HUDEP-2 (cell line): ENCODE measurements around the gene CASP14.
"Not testable (repeated sequence)": the region's sequence is repeated elsewhere in the genome, so short reads cannot be mapped to it uniquely, and the experiment has no call there.

Experiments used
- DNase-seq, 76 experiments: peaks; one replicate each; lab custom pipeline; 2025; ENCODE audit not compliant: unreplicated experiment in 76 of 76; lab: John Stamatoyannopoulos, UW

CASP14 gene

GRCh38 chr19:15070386-15070785 is 21.1 kb downstream of the CASP14 start:
- DNase-seq, result not testable (repeated sequence)

DNA sequence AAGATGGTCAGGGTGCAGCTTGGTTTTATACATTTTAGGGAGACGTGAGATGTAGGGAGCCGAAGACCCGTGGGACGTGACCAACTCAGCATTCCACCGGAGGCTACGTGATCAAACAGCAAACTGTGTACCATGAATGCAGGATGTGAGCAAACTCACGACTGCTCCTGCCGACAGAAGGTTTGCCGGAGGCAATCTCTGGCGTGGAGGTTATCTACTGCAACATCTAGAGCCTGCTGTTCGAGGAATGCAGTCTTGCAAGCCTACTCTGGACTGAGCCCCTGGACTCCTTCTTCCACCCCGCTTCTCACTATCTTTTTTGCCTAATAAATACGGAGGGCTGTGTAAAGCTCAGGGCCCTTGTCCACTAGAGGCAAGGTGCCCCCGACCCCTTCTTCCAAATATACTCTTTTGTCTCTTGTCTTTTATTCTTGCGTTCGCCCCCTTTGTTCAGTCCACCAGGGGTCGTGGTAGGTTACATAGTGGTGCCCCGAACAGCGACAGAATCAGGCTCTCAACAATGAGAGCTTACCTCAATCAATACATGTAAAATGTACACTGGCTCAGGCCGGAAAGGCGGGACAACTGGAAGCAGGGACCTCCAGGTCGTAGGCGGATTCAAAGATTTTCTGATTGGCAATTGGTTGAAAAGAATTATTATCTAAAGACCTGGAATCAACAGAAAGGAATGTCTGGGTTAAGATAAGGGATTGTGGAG is 23.8 kb downstream of the CASP14 start:
- no peak for DNase-seq

GRCh38 chr19:15074371-15074770 is 25.1 kb downstream of the CASP14 start:
- DNase-seq, result no peak

GRCh38 chr19:15075806-15076205 is 26.5 kb downstream of the CASP14 start:
- DNase-seq, result no peak

GRCh38 chr19:15080002-15080401 is 30.7 kb downstream of the CASP14 start:
- peak in 3 of 76 experiments; percentile 6 to 31 (median 7) for DNase-seq

- no peak for DNase-seq
These were observed 32.6 kb downstream of the CASP14 start, which contains the start of gene OR1I1 for GRCh38 chr19:15081911-15082310. Gene OR1I1, plus strand, starts transcription at chr19:15082211. Its CDS starts 4,855 bp downstream, at chr19:15087066.

- DNase-seq, result no peak
These were observed 37.9 kb downstream of the CASP14 start for GRCh38 chr19:15087182-15087581.

- DNase-seq, result peak in 37 of 76 experiments; percentile 9 to 78 (median 43)
These were observed 42.9 kb downstream of the CASP14 start for GRCh38 chr19:15091918-15092753.

GRCh38 chr19:15093001-15093400 is 43.7 kb downstream of the CASP14 start:
- DNase-seq, result no peak

GRCh38 chr19:15096223-15096622 is 46.9 kb downstream of the CASP14 start:
- DNase-seq, result no peak

GRCh38 chr19:15097980-15098379 is 48.7 kb downstream of the CASP14 start:
- DNase-seq, result not testable (repeated sequence)

DNA sequence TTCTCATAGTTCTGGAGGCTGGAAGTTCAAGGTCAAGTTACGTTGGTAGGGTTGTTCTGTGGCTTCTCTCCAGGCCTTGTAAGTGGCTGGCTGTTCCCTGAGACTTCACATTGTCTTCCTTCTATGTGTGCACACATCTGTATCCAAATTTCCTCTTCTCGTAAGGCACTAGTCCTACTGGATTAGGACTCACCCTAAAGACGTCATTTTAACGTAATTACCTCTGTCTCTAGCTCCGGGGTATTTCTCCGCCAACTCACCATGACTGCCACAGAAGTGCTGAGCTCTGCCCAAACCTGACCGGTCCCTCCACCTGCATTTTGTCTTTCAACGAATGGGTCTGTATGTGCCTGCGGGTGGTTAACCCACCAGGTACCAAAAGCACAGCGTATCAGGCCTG is 49.2 kb downstream of the CASP14 start:
- DNase-seq, result no peak

GRCh38 chr19:15099017-15099582 is 49.8 kb downstream of the CASP14 start:
- DNase-seq, result no peak

GRCh38 chr19:15101479-15102082 is 52.3 kb downstream of the CASP14 start:
- DNase-seq, result peak in 46 of 76 experiments; percentile 8 to 67 (median 34)

DNA sequence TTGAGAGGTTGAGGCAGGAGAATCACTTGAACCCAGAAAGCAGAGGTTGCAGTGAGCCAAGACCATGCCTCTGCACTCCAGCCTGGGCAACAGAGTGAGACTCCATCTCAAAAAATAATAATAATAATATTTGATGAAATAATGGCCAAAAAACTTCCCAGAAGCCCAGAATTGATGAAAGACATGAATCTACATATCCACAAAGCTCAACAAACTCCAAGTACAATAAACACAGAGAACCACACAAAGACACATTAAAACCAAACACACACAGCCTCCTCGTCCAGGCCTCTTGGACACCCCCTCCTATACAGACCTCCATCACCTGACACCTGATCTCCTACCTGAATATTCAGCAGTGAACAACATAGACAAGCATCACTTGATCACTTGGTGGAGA is 54.7 kb downstream of the CASP14 start:
- no peak for DNase-seq

DNA sequence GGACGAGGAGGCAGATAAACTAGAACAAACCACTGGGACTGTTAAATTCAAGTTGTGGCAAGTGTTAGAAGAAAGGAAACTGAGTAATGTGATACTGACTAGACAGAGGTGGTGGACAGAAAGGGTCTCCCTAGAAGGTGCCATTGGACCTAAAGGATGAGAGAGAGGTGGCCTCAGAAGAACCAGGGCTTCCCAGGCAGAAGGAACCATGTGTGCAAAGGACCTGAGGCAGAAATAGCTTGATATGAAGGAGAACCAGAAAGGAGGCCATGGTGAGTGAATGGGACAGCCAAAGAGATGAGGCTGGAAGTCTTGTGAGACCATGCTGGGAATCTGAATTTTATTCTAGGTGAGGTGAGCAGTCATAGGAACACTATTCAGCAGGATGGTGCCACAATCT is 55.1 kb downstream of the CASP14 start:
- DNase-seq, result no peak

GRCh38 chr19:15105044-15105443 is 55.8 kb downstream of the CASP14 start:
- no peak for DNase-seq

DNA sequence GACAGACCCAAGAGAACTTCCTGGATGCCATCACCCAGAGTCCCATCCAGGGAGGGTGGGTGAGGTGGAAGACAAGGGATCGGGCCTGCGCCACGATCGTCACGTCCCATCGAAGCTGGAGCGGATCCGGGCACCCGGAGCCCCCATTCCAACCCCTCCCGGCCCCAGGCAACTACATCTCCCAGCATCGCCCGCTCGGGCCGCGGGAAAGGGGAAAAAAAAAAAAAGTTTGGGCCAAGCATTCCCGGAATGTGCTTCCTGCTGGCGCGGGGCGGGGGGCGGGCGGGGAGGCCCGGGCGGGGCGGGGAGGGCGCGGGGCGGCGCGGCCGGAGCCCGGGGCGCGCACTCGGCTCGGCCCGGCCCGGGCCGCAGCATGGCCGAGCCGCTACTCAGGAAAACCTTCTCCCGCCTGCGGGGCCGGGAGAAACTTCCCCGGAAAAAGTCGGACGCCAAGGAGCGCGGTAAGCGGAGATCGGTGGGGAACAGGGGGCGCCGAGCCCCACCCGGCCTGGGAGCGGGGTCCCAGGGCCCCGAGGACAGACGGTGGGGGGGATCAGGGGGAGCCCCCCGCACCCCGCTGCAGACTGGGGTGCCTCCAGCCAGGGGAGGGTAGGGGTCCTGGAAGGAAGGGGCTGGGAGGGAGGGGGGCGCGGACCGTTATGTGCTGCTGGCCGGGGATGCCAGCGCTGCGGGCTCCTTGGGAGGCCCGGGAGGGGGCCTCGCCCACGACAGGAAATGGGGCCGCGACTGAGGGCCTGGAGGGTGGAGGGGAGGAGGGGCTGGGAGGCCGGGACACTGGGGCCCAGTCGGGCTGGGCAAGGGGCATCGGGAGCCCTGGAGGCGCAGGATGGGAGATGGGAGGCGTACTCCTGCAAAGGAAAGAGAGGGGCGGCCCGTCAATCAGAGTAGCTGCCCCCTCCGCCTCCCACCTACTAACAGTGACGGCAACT is 58.1 kb downstream of the CASP14 start, which contains the start of gene SYDE1:
SYDE1 (plus strand) TSS at position 341 of the 950 bp plus-strand sequence; CDS start at position 374, 33 bp downstream.
- DNase-seq, result no peak
